Endodermal cell (in vitro differentiated cells): Measurements from ENCODE around the gene EGFR. TPM values are rescaled to one million over a fixed set of nuclear protein-coding genes. Genes with fewer than 3 reads are reported as not detected.

Source experiments
- DNase-seq: peaks from one replicate; pipeline ENCODE4 v3.0.0-alpha.2; 2017
- H3K27ac ChIP-seq: 2 replicates; pipeline ENCODE4 v1.5.1; 2013; ENCODE audit warnings: mild to moderate bottlenecking, low read depth, low read length, moderate library complexity
- H3K27me3 ChIP-seq: 2 replicates; pipeline ENCODE4 v1.6.1; 2013; ENCODE audit warnings: mild to moderate bottlenecking, low read length, moderate library complexity; ENCODE audit not compliant: insufficient read depth, control insufficient read depth, poor library complexity, severe bottlenecking
- H3K36me3 ChIP-seq: 2 replicates; pipeline ENCODE4 v1.7.0; 2013; ENCODE audit warnings: mild to moderate bottlenecking, low read length, moderate library complexity; ENCODE audit not compliant: control insufficient read depth, insufficient read depth
- H3K4me1 ChIP-seq: one replicate; pipeline ENCODE4 v1.7.0; 2013; ENCODE audit warnings: low read length; ENCODE audit not compliant: control insufficient read depth, insufficient read depth
- H3K4me3 ChIP-seq: 2 replicates; pipeline ENCODE4 v1.5.1; 2013; ENCODE audit warnings: mild to moderate bottlenecking, low read length, moderate library complexity
- H3K9ac ChIP-seq: 2 replicates; pipeline ENCODE4 v1.6.1; 2013; ENCODE audit warnings: mild to moderate bottlenecking, low read length, moderate library complexity; ENCODE audit not compliant: poor library complexity, severe bottlenecking; ENCODE audit errors: extremely low read depth
- H3K9me3 ChIP-seq: 2 replicates; pipeline ENCODE4 v1.6.1; 2013; ENCODE audit warnings: mild to moderate bottlenecking, low read length, moderate library complexity; ENCODE audit not compliant: control insufficient read depth
- H3K27ac Mint-ChIP-seq: 2 replicates; pipeline ENCODE4 v1.8.0; 2020; ENCODE audit warnings: mixed read lengths
- H3K27me3 Mint-ChIP-seq: 2 replicates; pipeline ENCODE4 v1.8.0; 2021; ENCODE audit warnings: mild to moderate bottlenecking, mixed read lengths; ENCODE audit not compliant: insufficient read depth
- H3K36me3 Mint-ChIP-seq: 2 replicates; pipeline ENCODE4 v1.8.0; 2020; ENCODE audit warnings: low read depth, mixed read lengths
- H3K4me1 Mint-ChIP-seq: 2 replicates; pipeline ENCODE4 v1.8.0; 2020; ENCODE audit warnings: mixed read lengths
- H3K4me3 Mint-ChIP-seq: 2 replicates; pipeline ENCODE4 v1.8.0; 2020; ENCODE audit warnings: mild to moderate bottlenecking, moderate library complexity, mixed read lengths
- H3K9me3 Mint-ChIP-seq: 2 replicates; pipeline ENCODE4 v1.8.0; 2020; ENCODE audit warnings: mild to moderate bottlenecking, mixed read lengths
- CTCF ChIP-seq: fragments of 200-600 bp; sonication (generic); conservative IDR thresholded peaks from 2 replicates; pipeline ENCODE4 v1.5.0; 2021; ENCODE audit warnings: antibody characterized with exemption, mild to moderate bottlenecking
- WGBS, 2 experiments: methylation state at CpG; one replicate each; pipeline versions ENCODE4 v1.1.5 to v1.1.7; 2013; ENCODE audit warnings: missing lambda C conversion rate in 2 of 2, mixed read lengths in 1 of 2; ENCODE audit not compliant: insufficient coverage in 1 of 2, insufficient read length in 1 of 2; 5-methylcytosine and 5-hydroxymethylcytosine counted together
- total RNA-seq, 2 donors: library from RNA; stranded (reverse); fragmentation: NEBNext Ultra II Directional in 1 of 2; extraction: Animal tissue kit (Norgen Biotek cat#: 25700) in 1 of 2; gene quantifications; 2 replicates in 1 of 2; 3 replicates in 1 of 2; pipeline ENCODE4 v1.2.1, GENCODE V29; 2021

Gene EGFR
- total RNA-seq, 2 donors from 2014 or later, result 5.0 to 5.8 TPM

- Mint-ChIP-seq H3K36me3 (no peaks in the 10 kb centered on the region), H3K27ac (no peak overlapping the region), H3K9me3 (no peaks in the 10 kb centered on the region), H3K27me3 (no peaks in the 10 kb centered on the region), H3K4me3 (no peak overlapping the region), H3K4me1 (peaks cover 21% of the 10 kb centered on the region)
- no peaks in the 10 kb centered on the region for H3K27me3 ChIP-seq
- no peak overlapping the region for H3K9ac ChIP-seq
- no peaks in the 10 kb centered on the region for H3K36me3 ChIP-seq
- 72 to 91% methylated on average over 3 to 6 of the region's 6 CpGs for WGBS, 2 experiments
- no peak for TF ChIP-seq CTCF
- DNase-seq, result no peak
- H3K27ac ChIP-seq, result no peak overlapping the region
- H3K9me3 ChIP-seq, result no peaks in the 10 kb centered on the region
- no peak overlapping the region for H3K4me3 ChIP-seq
- peaks cover 6% of the 10 kb centered on the region for H3K4me1 ChIP-seq
These were observed 87.1 kb downstream of the EGFR start for GRCh38 chr7:55105952-55106351.

GRCh38 chr7:55107946-55108345 is 89.1 kb downstream of the EGFR start:
- Mint-ChIP-seq H3K27me3 (no peaks in the 10 kb centered on the region), H3K9me3 (no peaks in the 10 kb centered on the region), H3K4me1 (peaks cover 8% of the 10 kb centered on the region), H3K4me3 (no peak overlapping the region), H3K36me3 (no peaks in the 10 kb centered on the region), H3K27ac (no peak overlapping the region)
- no peak for DNase-seq
- no peak overlapping the region for H3K4me3 ChIP-seq
- no peaks in the 10 kb centered on the region for H3K4me1 ChIP-seq
- TF ChIP-seq CTCF, result no peak
- H3K27me3 ChIP-seq, result no peaks in the 10 kb centered on the region
- H3K9me3 ChIP-seq, result no peaks in the 10 kb centered on the region
- WGBS, 2 experiments, result 89 to 97% methylated on average over 4 of the region's 4 CpGs
- no peaks in the 10 kb centered on the region for H3K36me3 ChIP-seq
- no peak overlapping the region for H3K27ac ChIP-seq
- no peak overlapping the region for H3K9ac ChIP-seq

- H3K4me3 ChIP-seq, result no peak overlapping the region
- H3K9me3 ChIP-seq, result no peaks in the 10 kb centered on the region
- DNase-seq, result no peak
- 92 to 100% methylated on average over 2 to 5 of the region's 5 CpGs for WGBS, 2 experiments
- H3K9ac ChIP-seq, result no peak overlapping the region
- Mint-ChIP-seq H3K9me3 (no peaks in the 10 kb centered on the region), H3K27ac (no peak overlapping the region), H3K4me1 (peaks cover 8% of the 10 kb centered on the region), H3K27me3 (no peaks in the 10 kb centered on the region), H3K36me3 (no peaks in the 10 kb centered on the region), H3K4me3 (no peak overlapping the region)
- H3K27me3 ChIP-seq, result no peaks in the 10 kb centered on the region
- H3K27ac ChIP-seq, result no peak overlapping the region
- no peaks in the 10 kb centered on the region for H3K36me3 ChIP-seq
- no peak for TF ChIP-seq CTCF
- H3K4me1 ChIP-seq, result no peaks in the 10 kb centered on the region
These were observed 89.6 kb downstream of the EGFR start for GRCh38 chr7:55108401-55108800.
